ENCODE results near the gene ADAM19.

Gene ADAM19

GRCh38 chr5:157469073-157469472 is 106.5 kb downstream of the ADAM19 start:
- no peak for TF ChIP-seq CTCF (IDR thresholded peaks at IDR 0.05; ENCODE audit: control insufficient read depth, extremely low read depth, insufficient read depth)
- DNase-seq (ENCODE audit: low read depth) = no peak

GRCh38 chr5:157468293-157468965 is 107.1 kb downstream of the ADAM19 start:
- no peak overlapping the region for H3K4me3 ChIP-seq (ENCODE audit: low read depth, low read length)
- no peak for TF ChIP-seq CTCF (IDR thresholded peaks at IDR 0.05; ENCODE audit: control insufficient read depth, extremely low read depth, insufficient read depth)
- no peak for DNase-seq (ENCODE audit: low read depth)

More at GRCh38 chr5:157469073-157469472, 106.5 kb downstream of the ADAM19 start:
- H3K4me3 ChIP-seq (ENCODE audit: low read depth, low read length) = no peak overlapping the region

- DNase-seq (ENCODE audit: low read depth) = no peak
- no peak overlapping the region for H3K4me3 ChIP-seq (ENCODE audit: low read depth, low read length)
- TF ChIP-seq CTCF (IDR thresholded peaks at IDR 0.05; ENCODE audit: control insufficient read depth, extremely low read depth, insufficient read depth) = no peak
Observed at GRCh38 chr5:157464519-157465171, 110.9 kb downstream of the ADAM19 start.

- no peak overlapping the region for H3K4me3 ChIP-seq (ENCODE audit: low read depth, low read length)
- no peak for DNase-seq (ENCODE audit: low read depth)
- TF ChIP-seq CTCF (IDR thresholded peaks at IDR 0.05; ENCODE audit: control insufficient read depth, extremely low read depth, insufficient read depth) = no peak
Observed at GRCh38 chr5:157463621-157464518, 111.7 kb downstream of the ADAM19 start.

- DNase-seq (ENCODE audit: low read depth) = no peak
- no peak for TF ChIP-seq CTCF (IDR thresholded peaks at IDR 0.05; ENCODE audit: control insufficient read depth, extremely low read depth, insufficient read depth)
- H3K4me3 ChIP-seq (ENCODE audit: low read depth, low read length) = no peak overlapping the region
Observed at GRCh38 chr5:157463081-157463480, 112.5 kb downstream of the ADAM19 start.

GRCh38 chr5:157460921-157461792 is 114.4 kb downstream of the ADAM19 start:
- no peak overlapping the region for H3K4me3 ChIP-seq (ENCODE audit: low read depth, low read length)
- DNase-seq (ENCODE audit: low read depth) = no peak
- no peak for TF ChIP-seq CTCF (IDR thresholded peaks at IDR 0.05; ENCODE audit: control insufficient read depth, extremely low read depth, insufficient read depth)
